ENCODE results near the gene GTSF1L.

GTSF1L gene

DNA sequence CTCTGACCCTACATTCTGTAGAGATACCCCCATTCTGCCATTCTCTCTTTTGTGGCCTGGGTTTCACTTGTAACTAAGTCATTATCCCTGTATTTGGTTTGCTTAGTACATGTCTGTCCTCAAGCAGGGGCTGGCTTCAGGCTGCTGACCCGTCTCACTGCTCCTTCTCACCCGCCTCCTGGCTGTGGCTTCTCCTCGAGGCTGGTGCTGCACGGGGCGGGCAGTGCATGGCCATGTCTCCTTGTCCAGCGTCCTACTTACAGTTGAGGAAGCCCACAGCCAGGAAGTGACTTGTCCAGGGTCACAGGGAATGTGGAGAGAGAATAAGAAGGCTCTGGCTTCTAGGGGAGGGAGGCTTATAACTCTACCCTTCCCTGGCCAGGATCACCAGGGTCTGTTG, 11.3 kb downstream of the GTSF1L start:
- DNase-seq = no peak

- no peak for DNase-seq
These were observed 11.8 kb downstream of the GTSF1L start for GRCh38 chr20:43715044-43715443.

DNA sequence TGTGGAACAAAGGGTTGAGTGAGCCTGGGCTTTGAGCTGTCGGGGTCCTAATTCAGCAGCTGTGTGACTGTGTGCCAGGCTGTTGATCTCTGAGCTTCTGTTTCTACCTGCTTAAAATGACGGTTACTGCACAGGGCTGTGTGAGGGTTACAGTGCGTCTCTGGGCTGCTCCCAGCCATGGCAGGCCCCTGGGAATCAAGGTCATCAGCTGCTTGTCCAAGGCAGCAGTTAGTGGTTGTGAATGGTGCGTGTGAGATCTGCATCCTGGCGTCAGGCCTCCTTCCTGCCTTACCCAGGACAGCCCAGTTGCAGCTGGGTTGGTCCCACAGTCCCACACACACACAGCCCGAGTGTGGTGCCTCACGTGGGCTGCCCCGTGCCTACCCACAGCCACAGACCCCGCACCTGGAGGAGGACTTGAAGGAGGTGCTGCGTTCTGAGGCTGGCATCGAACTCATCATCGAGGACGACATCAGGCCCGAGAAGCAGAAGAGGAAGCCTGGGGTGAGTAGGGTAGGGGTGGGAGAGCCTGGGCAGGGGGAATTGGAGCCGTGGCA, 15.6 kb downstream of the GTSF1L start:
- DNase-seq = no peak

- DNase-seq = no peak
These were observed 16.3 kb downstream of the GTSF1L start for GRCh38 chr20:43710370-43711044.

- DNase-seq = no peak
These were observed 24.3 kb downstream of the GTSF1L start for GRCh38 chr20:43702502-43702901.

DNA sequence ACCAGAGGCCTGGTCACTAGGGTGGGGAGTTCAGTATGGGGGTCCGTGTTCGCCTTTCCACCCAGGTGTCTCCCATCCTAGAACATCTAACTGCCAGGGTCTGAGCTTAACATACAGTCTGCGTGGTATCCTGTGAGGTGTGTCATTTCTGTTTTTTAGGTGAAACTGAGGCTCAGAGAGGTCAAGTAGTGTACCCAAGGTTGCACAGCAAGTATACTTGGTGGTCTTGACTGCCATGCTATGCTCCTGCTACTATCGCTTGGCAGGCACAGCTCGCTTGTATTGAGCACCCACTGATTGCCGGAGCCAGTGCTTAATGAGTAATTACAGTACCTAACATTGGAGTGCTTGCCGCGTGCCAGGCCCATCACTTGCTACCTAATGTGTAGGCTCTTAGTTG, 26.2 kb downstream of the GTSF1L start:
- DNase-seq = no peak

DNA sequence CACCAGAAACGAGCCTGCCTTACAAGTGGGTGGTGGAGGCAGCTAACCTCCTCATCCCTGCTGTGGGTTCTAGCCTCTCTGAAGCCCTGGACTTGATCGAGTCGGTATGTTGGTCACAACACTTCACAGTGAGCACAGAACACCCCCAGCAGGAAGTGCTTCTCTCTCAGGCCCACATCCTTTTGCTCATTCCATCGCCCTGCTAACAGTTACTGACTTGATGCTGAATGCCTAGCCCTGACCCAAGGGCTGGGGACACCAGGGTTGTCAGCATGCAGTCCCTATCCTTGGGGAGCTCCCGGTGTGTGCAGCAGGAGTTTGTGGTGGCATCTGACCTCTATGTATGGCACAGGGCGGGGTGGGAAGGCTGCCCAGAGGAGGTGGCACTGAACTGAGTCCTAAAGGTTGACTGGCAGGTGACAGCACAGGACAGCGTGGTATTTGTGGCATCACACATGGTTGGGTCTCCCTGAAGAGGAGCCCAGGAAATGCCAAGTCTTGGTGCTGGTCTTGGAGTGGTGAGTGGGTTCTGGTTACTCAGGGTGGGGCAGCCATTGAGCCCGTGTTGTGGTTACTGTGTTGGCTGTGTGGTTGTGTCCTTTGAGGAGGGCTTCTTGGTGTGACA, 26.7 kb downstream of the GTSF1L start:
- no peak for DNase-seq

DNA sequence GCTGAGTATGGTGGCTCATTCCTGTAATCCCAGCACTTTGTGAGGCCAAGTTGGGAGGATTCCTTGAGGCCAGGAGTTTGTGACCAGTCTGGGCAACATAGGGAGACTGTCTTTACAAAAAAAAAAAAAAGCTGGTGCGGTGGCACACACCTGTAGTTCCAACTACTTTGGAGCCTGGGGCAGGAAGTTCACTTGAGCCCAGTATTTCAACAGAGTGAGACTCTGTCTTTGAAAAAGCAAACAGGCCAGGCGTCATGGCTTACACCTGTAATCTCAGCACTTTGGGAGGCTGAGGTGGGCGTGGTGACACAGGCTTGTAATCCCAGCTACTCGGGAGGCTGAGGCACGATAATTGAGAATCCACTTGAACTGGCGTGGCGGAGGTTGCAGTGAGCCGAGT, 31.2 kb downstream of the GTSF1L start:
- no peak for DNase-seq

GRCh38 chr20:43694763-43695162, 32.0 kb downstream of the GTSF1L start:
- DNase-seq = no peak

DNA sequence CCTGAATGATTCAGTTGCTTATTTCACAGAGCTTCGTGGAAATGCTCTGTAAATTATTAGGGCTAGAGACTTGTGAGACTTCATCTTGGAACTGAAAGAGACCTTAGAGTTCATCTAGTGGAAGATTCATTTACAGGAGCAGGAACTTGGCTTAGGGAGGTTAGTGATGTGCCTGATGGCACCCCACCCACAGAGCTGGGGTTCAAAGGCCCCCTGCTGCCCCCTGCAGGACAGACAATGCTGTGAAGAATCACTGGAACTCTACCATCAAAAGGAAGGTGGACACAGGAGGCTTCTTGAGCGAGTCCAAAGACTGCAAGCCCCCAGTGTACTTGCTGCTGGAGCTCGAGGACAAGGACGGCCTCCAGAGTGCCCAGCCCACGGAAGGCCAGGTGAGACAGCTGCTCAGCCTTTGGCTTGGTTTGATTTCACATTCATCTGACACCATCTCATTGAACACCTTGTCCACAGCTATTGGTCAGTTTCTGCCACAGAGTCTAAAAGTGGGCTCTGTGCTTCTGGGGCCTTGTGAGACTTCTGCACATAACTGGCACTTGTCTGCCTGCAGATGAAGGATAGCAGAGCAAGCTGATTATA, 34.8 kb downstream of the GTSF1L start:
- DNase-seq = peak; percentile 51

DNA sequence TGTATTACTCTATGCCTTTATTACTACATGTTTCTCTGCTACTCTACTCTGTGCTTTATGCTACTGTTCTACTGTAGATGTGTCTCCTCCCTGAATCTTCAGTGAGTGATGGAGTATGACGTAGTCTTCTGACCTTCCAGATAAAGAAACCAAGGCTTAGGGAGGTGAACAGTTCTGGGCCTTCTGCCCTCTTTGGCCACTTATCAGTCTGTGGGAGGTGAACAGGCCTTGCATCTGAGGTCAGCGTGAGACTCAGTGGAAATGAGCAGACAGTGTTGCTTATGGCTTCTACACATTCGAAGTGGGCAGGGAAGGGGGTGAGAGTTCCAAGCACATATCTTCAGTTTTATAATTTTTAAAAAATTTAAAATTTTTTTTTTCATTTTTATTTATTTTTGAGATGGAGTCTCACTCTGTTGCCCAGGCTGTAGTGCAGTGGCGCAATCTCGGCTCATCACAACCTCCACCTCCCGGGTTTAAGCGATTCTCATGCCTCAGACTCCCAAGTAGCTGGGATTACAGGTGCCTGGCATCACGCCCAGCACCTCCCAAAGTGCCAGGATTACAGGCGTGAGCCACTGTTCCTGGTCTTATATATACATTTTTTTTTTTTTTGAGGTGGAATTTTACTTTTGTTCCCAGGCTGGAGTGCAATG, 35.7 kb downstream of the GTSF1L start:
- no peak for DNase-seq

DNA sequence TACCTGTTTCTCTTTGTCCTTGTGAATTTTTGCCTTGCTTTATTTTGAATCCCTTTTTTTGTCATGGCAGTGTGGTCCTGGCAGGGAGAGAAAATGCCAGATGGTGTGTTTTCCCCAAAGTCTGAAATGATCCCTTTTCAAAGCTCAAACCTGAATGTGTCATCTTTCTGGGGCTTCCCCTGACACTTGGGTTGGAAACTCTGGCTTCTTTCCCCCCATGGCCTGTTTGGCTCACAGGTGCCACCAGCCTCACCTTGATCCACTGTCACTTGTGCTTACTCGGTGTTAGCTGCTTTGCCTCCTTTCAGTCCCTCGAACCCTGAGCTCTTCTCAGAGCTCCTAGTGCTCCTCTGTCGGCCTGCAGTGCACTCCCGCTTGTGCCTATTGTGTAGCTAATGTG, 37.6 kb downstream of the GTSF1L start:
- no peak for DNase-seq

GRCh38 chr20:43686820-43687219, 40.0 kb downstream of the GTSF1L start:
- no peak for DNase-seq

DNA sequence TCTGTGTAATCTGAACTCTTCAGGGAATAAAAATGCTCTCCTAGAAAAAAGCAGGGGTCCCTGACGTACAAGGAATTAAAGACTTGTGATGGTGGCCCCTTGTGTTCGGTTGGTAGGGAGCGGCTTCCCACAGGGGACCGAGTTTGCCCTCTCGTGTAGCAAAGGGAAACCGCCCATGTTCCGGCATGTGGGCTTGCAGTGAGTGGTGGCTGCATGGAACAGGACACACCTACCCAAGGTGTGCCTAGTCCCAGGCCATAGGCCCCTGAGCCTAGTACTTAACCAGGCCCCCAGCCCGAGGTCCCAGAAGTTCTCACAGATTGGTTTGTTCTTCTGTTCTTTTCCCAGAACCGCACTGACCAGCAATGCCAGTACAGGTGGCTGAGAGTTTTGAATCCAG, 44.4 kb downstream of the GTSF1L start:
- no peak for DNase-seq

DNA sequence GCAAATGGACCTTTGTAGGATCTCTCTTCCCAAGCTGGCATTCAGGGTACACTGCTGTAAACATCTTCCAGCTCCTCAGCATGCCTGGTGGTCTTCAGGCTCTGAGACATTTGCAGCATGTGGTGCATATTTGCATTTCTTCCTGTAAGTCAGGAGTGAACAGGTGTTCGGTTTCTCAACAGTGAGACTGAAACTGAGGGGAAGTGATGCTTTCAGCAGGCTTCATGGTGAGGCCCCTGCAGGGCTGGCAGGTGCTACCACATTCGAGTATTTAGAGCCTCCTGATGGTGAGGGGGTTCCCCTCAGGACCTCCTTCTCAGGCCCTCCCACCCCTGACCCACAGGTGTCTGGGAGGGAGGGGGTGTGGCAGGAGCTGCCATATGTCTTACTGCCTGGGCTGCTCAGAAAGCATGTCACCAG, 44.8 kb downstream of the GTSF1L start:
- DNase-seq = no peak

DNA sequence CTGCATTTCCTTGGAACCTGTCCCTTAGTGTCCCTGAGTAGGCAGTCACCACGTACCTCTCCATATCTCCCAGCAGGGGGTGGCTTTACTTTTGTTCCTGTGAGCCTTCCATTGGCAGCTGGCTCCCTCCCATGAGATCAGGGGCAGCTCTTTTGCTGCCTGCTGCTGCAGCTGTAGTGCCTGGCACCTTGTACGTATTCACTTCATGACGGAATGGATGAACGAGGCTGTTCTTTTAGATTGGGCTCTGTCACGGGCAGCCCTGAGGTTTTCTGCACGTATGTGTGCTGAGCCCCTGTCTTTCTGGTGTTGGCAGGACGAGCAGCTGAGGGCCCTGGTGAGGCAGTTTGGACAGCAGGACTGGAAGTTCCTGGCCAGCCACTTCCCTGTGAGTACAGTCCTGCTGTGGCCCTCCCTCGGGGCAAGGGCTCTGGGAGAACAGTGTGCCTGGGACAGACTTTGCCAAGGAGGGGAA, 45.3 kb downstream of the GTSF1L start:
- no peak for DNase-seq

DNA sequence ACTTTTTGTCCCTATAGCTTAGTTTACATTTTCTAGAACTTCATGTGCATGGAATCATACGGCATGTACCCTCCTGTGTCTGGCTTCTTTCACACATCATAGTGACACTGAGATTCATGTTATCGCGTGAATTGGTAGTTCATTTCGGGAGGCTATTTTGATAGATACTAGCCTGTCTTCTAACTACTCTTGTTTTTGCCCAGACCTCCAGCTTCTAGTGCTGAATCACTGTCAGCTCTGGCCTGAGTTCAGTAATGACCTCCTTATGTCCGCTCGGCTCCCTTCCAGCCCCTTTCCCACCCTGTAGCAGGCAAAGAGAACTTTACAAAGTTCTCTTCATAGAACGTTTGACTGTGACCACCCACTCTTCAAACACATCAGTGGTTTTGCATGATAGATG, 45.8 kb downstream of the GTSF1L start:
- no peak for DNase-seq

- DNase-seq = no peak
These were observed 50.4 kb downstream of the GTSF1L start for GRCh38 chr20:43676368-43676767.
